WTC11 (cell line): ENCODE measurements around the gene AGPAT3. TPM values are rescaled to one million over a fixed set of nuclear protein-coding genes. Genes with fewer than 3 reads are reported as not detected.

Experiments used
- ATAC-seq: fragments of 200-7000 bp; cut with Tn5 transposase; 2 replicates; pipeline ENCODE4 v1.10.0; 2021; ENCODE audit warnings: mild to moderate bottlenecking, moderate library complexity
- CTCF ChIA-PET: fragments of 300-600 bp; sonication (Branson Sonifier 250); formaldehyde crosslinking; loops from one replicate; lab custom pipeline; 2021; ENCODE audit warnings: antibody characterized with exemption; lab: Charles Lee
- POLR2A ChIA-PET: fragments of 350-600 bp; sonication (Branson Sonifier 250); formaldehyde crosslinking; loops from one replicate; lab custom pipeline; 2021; ENCODE audit warnings: antibody characterized with exemption; lab: Charles Lee
- DNase-seq: peaks from one replicate; pipeline ENCODE4 v3.0.0; 2021; ENCODE audit warnings: low spot score
- H3K27ac Mint-ChIP-seq: 2 replicates; pipeline ENCODE4 v1.8.0; 2021; ENCODE audit warnings: mixed read lengths
- H3K27me3 Mint-ChIP-seq: 2 replicates; pipeline ENCODE4 v1.8.0; 2021; ENCODE audit warnings: low read depth, mild to moderate bottlenecking, moderate library complexity, mixed read lengths
- H3K36me3 Mint-ChIP-seq: 2 replicates; pipeline ENCODE4 v1.8.0; 2021; ENCODE audit warnings: mixed read lengths
- H3K4me1 Mint-ChIP-seq: 2 replicates; pipeline ENCODE4 v1.8.0; 2022; ENCODE audit warnings: mixed read lengths
- H3K4me3 Mint-ChIP-seq: 2 replicates; pipeline ENCODE4 v1.8.0; 2021; ENCODE audit warnings: mild to moderate bottlenecking, moderate library complexity, mixed read lengths
- H3K9me3 Mint-ChIP-seq: 2 replicates; pipeline ENCODE4 v1.8.0; 2021; ENCODE audit warnings: mixed read lengths
- ATF2 ChIP-seq: sonication (generic); formaldehyde crosslinking; IDR thresholded peaks from 2 replicates; pipeline ENCODE4 v1.8.1; 2022; ENCODE audit warnings: low read depth, missing genetic modification reagents, borderline replicate concordance
- CDX4 ChIP-seq: fragments of 250-450 bp; sonication (Bioruptor Pico); IDR thresholded peaks from 2 replicates; pipeline ENCODE4 v1.9.0; 2021; ENCODE audit warnings: moderate library complexity, mild to moderate bottlenecking, inconsistent platforms, borderline replicate concordance
- CREM ChIP-seq: sonication (generic); formaldehyde crosslinking; IDR thresholded peaks from 2 replicates; pipeline ENCODE4 v1.8.1; 2022; ENCODE audit warnings: mild to moderate bottlenecking, missing genetic modification reagents, moderate library complexity
- ELF4 ChIP-seq: sonication (generic); formaldehyde crosslinking; IDR thresholded peaks from 2 replicates; pipeline ENCODE4 v1.8.1; 2022; ENCODE audit warnings: low read depth, mild to moderate bottlenecking, moderate library complexity, missing genetic modification reagents
- EMX1 ChIP-seq: fragments of 250-450 bp; sonication (Bioruptor Pico); IDR thresholded peaks from 2 replicates; pipeline ENCODE4 v1.8.0; 2021; ENCODE audit warnings: mild to moderate bottlenecking
- ETV6 ChIP-seq: sonication (generic); formaldehyde crosslinking; IDR thresholded peaks from 2 replicates; pipeline ENCODE4 v1.8.1; 2022; ENCODE audit warnings: mild to moderate bottlenecking, missing genetic modification reagents
- GABPB1 ChIP-seq: sonication (generic); formaldehyde crosslinking; IDR thresholded peaks from 2 replicates; pipeline ENCODE4 v1.8.1; 2023; ENCODE audit warnings: mild to moderate bottlenecking, missing genetic modification reagents
- GTF2I ChIP-seq: fragments of 250-450 bp; sonication (Bioruptor Pico); conservative IDR thresholded peaks from 2 replicates; pipeline ENCODE4 v1.4.0; 2021; ENCODE audit warnings: mild to moderate bottlenecking
- MAX ChIP-seq: sonication (generic); formaldehyde crosslinking; IDR thresholded peaks from 2 replicates; pipeline ENCODE4 v1.8.0; 2022; ENCODE audit warnings: mild to moderate bottlenecking, missing genetic modification reagents
- MLX ChIP-seq: sonication (generic); formaldehyde crosslinking; IDR thresholded peaks from 2 replicates; pipeline ENCODE4 v1.8.1; 2023; ENCODE audit warnings: mild to moderate bottlenecking, missing genetic modification reagents, moderate library complexity
- NFE2L1 ChIP-seq: sonication (generic); formaldehyde crosslinking; IDR thresholded peaks from 2 replicates; pipeline ENCODE4 v1.8.1; 2023; ENCODE audit warnings: missing genetic modification reagents
- PRDM15 ChIP-seq: sonication (generic); formaldehyde crosslinking; IDR thresholded peaks from 2 replicates; pipeline ENCODE4 v1.8.0; 2022; ENCODE audit warnings: missing genetic modification reagents
- PREB ChIP-seq: sonication (generic); formaldehyde crosslinking; IDR thresholded peaks from 2 replicates; pipeline ENCODE4 v1.8.1; 2022; ENCODE audit warnings: mild to moderate bottlenecking, missing genetic modification reagents, moderate library complexity, borderline replicate concordance
- RELA ChIP-seq: sonication (generic); formaldehyde crosslinking; IDR thresholded peaks from 2 replicates; pipeline ENCODE4 v1.8.1; 2022; ENCODE audit warnings: missing genetic modification reagents, mild to moderate bottlenecking, borderline replicate concordance
- STAT6 ChIP-seq: sonication (generic); formaldehyde crosslinking; conservative IDR thresholded peaks from 2 replicates; pipeline ENCODE4 v1.8.1; 2023; ENCODE audit warnings: mild to moderate bottlenecking, low read depth, missing genetic modification reagents, moderate library complexity
- TCF7 ChIP-seq: sonication (generic); formaldehyde crosslinking; IDR thresholded peaks from 2 replicates; pipeline ENCODE4 v1.8.0; 2022; ENCODE audit warnings: mild to moderate bottlenecking, low read depth, missing genetic modification reagents, moderate library complexity
- TEAD4 ChIP-seq: sonication (generic); formaldehyde crosslinking; IDR thresholded peaks from 2 replicates; pipeline ENCODE4 v1.8.0; 2022; ENCODE audit warnings: mild to moderate bottlenecking, missing genetic modification reagents
- ZNF121 ChIP-seq: sonication (generic); formaldehyde crosslinking; IDR thresholded peaks from 2 replicates; pipeline ENCODE4 v1.8.0; 2023; ENCODE audit warnings: missing genetic modification reagents
- ZNF232 ChIP-seq: sonication (generic); formaldehyde crosslinking; IDR thresholded peaks from 2 replicates; pipeline ENCODE4 v1.8.0; 2022; ENCODE audit warnings: mild to moderate bottlenecking, missing genetic modification reagents
- ZNF263 ChIP-seq: sonication (generic); formaldehyde crosslinking; IDR thresholded peaks from 2 replicates; pipeline ENCODE4 v1.8.1; 2022; ENCODE audit warnings: low read depth, mild to moderate bottlenecking, moderate library complexity, missing genetic modification reagents
- ZNF396 ChIP-seq: fragments of 250-450 bp; sonication (Bioruptor Pico); IDR thresholded peaks from 2 replicates; pipeline ENCODE4 v1.8.0; 2021; ENCODE audit warnings: mild to moderate bottlenecking, moderate library complexity, borderline replicate concordance
- ZNF416 ChIP-seq: fragments of 250-450 bp; sonication (Bioruptor Pico); IDR thresholded peaks from 2 replicates; pipeline ENCODE4 v1.9.0; 2021; ENCODE audit warnings: mild to moderate bottlenecking, inconsistent platforms
- total RNA-seq: library from RNA; stranded (reverse); gene quantifications from 3 replicates; pipeline ENCODE4 v1.2.3, GENCODE V29; 2021

The AGPAT3 gene
- total RNA-seq, 1 experiment from 2014 or later: 5.6 TPM

- ChIA-PET POLR2A (interaction anchor here (0.6 kb wide), 1 partner anchor 267 kb away, joined by 5 read pairs; no protein-coding TSS in a partner anchor), CTCF (no interaction called here)
- no peak overlapping the region for H3K4me3 Mint-ChIP-seq
- DNase-seq: no peak
- no peaks in the 10 kb centered on the region for H3K4me1 Mint-ChIP-seq
- H3K27ac Mint-ChIP-seq: no peak overlapping the region
- TF ChIP-seq ZNF121: no peak
- no peak for TF ChIP-seq CREM
- TF ChIP-seq ZNF416: no peak
- TF ChIP-seq GABPB1 (CRISPR knock-in tag): no peak
- no peak for TF ChIP-seq ELF4 (CRISPR knock-in tag)
- TF ChIP-seq PREB (CRISPR knock-in tag): no peak
- TF ChIP-seq MLX: no peak
- no peak for TF ChIP-seq ZNF263 (CRISPR knock-in tag)
- no peak for TF ChIP-seq GTF2I
- H3K36me3 Mint-ChIP-seq: no peaks in the 10 kb centered on the region
- no peaks in the 10 kb centered on the region for H3K9me3 Mint-ChIP-seq
- no peaks in the 10 kb centered on the region for H3K27me3 Mint-ChIP-seq
- ATAC-seq: no peak
Observed at GRCh38 chr21:43993420-43993934, 128.5 kb downstream of the AGPAT3 start.

GRCh38 chr21:43994085-43994484 is 129.1 kb downstream of the AGPAT3 start:
- POLR2A ChIA-PET: no interaction called here
- H3K36me3 Mint-ChIP-seq: no peaks in the 10 kb centered on the region
- H3K27me3 Mint-ChIP-seq: no peaks in the 10 kb centered on the region
- no peak for TF ChIP-seq NFE2L1 (CRISPR knock-in tag)
- no peak for TF ChIP-seq TEAD4 (CRISPR knock-in tag)
- TF ChIP-seq STAT6 (CRISPR knock-in tag): no peak
- TF ChIP-seq MAX (CRISPR knock-in tag): no peak
- TF ChIP-seq EMX1 (CRISPR knock-in tag): no peak
- H3K27ac Mint-ChIP-seq: no peak overlapping the region
- H3K4me1 Mint-ChIP-seq: no peaks in the 10 kb centered on the region
- CTCF ChIA-PET: no interaction called here
- no peak overlapping the region for H3K4me3 Mint-ChIP-seq
- DNase-seq: no peak
- no peak for ATAC-seq
- no peaks in the 10 kb centered on the region for H3K9me3 Mint-ChIP-seq

GRCh38 chr21:43994646-43995045 is 129.6 kb downstream of the AGPAT3 start:
- ChIA-PET POLR2A (no interaction called here), CTCF (interaction anchor here (1.4 kb wide), 1 partner anchor 19 kb away, joined by 6 read pairs; no protein-coding TSS in a partner anchor)
- DNase-seq (no peak), ATAC-seq (no peak)
- Mint-ChIP-seq H3K36me3 (no peaks in the 10 kb centered on the region), H3K9me3 (no peaks in the 10 kb centered on the region), H3K27me3 (no peaks in the 10 kb centered on the region), H3K27ac (no peak overlapping the region), H3K4me3 (no peak overlapping the region), H3K4me1 (no peaks in the 10 kb centered on the region)
- TF ChIP-seq TCF7 (CRISPR knock-in tag) (no peak), MAX (CRISPR knock-in tag) (no peak), RELA (CRISPR knock-in tag) (no peak), CDX4 (CRISPR knock-in tag) (no peak), ZNF232 (CRISPR knock-in tag) (no peak), PRDM15 (no peak), ATF2 (CRISPR knock-in tag) (no peak), ETV6 (CRISPR knock-in tag) (no peak), ZNF396 (CRISPR knock-in tag) (no peak)
